Mammary epithelial cell (primary cell): ENCODE measurements around the gene SMAD2.

Experiments used
- EZH2 ChIP-seq: IDR thresholded peaks from 2 replicates; pipeline ENCODE4 v1.6.1; 2012; ENCODE audit warnings: low read length, inconsistent platforms, borderline replicate concordance
- TF ChIP-seq, protein P1 (sequence below), 2 donors: IDR thresholded peaks in 1 of 2; conservative IDR thresholded peaks in 1 of 2; 2 replicates each; pipeline ENCODE4 v1.5.1; 2011 to 2012; ENCODE audit warnings: inconsistent platforms in 2 of 2, low read length in 2 of 2, mild to moderate bottlenecking in 2 of 2, control low read depth in 1 of 2, low read depth in 1 of 2; ENCODE audit not compliant: insufficient read depth in 1 of 2; ENCODE audit errors: extremely low read depth in 1 of 2

DNA sequence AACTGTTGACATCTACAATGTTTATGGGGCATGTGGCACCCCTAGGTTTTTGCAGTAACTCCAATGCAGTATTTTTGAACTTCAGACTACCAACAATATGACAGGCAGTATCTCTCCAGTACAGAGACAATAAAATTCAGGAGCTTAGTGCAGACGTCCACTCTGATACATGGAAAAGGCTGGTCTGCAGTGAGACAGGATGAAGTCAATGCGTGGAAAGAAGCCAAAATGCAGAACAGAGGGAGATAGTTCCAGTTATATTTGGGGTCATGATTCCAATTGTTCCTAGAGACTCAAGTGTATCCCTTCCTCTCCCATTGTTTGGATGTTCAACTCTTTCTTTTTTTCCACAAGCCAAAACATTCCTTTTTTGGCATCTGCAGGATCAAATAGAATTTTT lies 18.7 kb upstream of the SMAD2 start:
- TF ChIP-seq, protein P1, sequence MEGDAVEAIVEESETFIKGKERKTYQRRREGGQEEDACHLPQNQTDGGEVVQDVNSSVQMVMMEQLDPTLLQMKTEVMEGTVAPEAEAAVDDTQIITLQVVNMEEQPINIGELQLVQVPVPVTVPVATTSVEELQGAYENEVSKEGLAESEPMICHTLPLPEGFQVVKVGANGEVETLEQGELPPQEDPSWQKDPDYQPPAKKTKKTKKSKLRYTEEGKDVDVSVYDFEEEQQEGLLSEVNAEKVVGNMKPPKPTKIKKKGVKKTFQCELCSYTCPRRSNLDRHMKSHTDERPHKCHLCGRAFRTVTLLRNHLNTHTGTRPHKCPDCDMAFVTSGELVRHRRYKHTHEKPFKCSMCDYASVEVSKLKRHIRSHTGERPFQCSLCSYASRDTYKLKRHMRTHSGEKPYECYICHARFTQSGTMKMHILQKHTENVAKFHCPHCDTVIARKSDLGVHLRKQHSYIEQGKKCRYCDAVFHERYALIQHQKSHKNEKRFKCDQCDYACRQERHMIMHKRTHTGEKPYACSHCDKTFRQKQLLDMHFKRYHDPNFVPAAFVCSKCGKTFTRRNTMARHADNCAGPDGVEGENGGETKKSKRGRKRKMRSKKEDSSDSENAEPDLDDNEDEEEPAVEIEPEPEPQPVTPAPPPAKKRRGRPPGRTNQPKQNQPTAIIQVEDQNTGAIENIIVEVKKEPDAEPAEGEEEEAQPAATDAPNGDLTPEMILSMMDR (conservative IDR thresholded peaks at IDR 0.05 in 1 of 2, IDR thresholded peaks at IDR 0.05 in 1 of 2; ENCODE audit: extremely low read depth in 1 of 2, insufficient read depth in 1 of 2, low read depth in 1 of 2, low read length in 2 of 2): no peak
- TF ChIP-seq EZH2: no peak
